Measurements from ENCODE around the gene VTCN1.

The VTCN1 gene

DNA sequence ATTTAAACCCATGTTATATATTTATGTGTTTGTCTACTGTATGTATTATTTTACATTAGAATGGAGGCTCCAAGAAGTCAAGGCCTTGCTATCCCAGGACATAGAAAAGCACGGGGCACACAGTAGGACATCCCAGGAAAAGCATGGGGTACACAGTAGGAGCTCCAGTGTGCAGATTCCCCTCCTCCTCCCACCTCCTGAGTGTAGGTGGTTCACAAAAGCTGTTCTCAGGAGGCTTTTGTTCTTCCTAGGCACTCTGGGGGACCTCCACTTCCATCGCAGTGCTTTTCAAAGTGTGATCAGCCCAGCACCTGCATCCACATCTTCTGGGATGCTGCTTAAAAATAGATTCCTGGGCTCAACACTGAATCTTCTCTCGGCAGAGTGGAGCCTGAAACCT, 30.8 kb upstream of the VTCN1 start:
- H3K4me1 ChIP-seq (ENCODE audit: control insufficient read depth, low read length): no peaks in the 10 kb centered on the region
- no peaks in the 10 kb centered on the region for H3K9me2 ChIP-seq (replicated peaks; ENCODE audit: control insufficient read depth, low read length)
- TF ChIP-seq, protein P1, sequence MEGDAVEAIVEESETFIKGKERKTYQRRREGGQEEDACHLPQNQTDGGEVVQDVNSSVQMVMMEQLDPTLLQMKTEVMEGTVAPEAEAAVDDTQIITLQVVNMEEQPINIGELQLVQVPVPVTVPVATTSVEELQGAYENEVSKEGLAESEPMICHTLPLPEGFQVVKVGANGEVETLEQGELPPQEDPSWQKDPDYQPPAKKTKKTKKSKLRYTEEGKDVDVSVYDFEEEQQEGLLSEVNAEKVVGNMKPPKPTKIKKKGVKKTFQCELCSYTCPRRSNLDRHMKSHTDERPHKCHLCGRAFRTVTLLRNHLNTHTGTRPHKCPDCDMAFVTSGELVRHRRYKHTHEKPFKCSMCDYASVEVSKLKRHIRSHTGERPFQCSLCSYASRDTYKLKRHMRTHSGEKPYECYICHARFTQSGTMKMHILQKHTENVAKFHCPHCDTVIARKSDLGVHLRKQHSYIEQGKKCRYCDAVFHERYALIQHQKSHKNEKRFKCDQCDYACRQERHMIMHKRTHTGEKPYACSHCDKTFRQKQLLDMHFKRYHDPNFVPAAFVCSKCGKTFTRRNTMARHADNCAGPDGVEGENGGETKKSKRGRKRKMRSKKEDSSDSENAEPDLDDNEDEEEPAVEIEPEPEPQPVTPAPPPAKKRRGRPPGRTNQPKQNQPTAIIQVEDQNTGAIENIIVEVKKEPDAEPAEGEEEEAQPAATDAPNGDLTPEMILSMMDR (IDR thresholded peaks at IDR 0.05; ENCODE audit: low read depth, low read length, poor library complexity, severe bottlenecking): no peak
- TF ChIP-seq EZH2phosphoT487 (IDR thresholded peaks at IDR 0.05; ENCODE audit: borderline replicate concordance, low read length): no peak
- H3K9me3 ChIP-seq (ENCODE audit: control insufficient read depth, insufficient read depth, low read length): no peaks in the 10 kb centered on the region
- peaks cover 14% of the 10 kb centered on the region; the same call in 1 of the 2 replicates for H3K27me3 ChIP-seq (ENCODE audit: control insufficient read depth, low read length)
- H3K36me3 ChIP-seq (ENCODE audit: control insufficient read depth, low read length): no peaks in the 10 kb centered on the region
- no peak overlapping the region for H3K4me2 ChIP-seq (ENCODE audit: low read length)
- H3K27ac ChIP-seq (ENCODE audit: low read depth, low read length): no peak overlapping the region
- H3K4me3 ChIP-seq (ENCODE audit: low read length): no peak overlapping the region
- no peaks in the 10 kb centered on the region for H3K79me2 ChIP-seq (ENCODE audit: control insufficient read depth, low read length)
- no peaks in the 10 kb centered on the region for H4K20me1 ChIP-seq (ENCODE audit: control insufficient read depth, insufficient read depth, low read depth, low read length)
- no peaks in the 10 kb centered on the region for H3F3A ChIP-seq (ENCODE audit: control insufficient read depth, insufficient read depth)

DNA sequence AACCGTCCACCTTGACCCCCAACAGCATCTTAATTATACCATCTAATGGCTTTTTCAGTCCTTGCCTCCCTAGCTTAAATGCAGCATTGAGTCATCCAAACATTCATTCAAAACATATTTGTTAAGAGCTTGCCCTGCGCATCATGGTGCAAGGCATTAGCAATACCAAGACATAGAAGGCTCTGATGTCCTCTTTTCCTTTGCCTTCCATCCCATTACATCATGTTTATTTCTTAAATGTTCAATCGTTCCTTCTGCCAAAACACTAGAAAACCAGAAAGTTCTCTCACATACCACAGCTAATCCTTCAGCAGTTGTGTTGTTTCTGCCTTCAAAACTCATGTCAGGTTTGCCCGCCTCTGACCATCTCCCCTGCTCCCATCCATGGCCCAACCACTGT, 29.8 kb upstream of the VTCN1 start:
- no peaks in the 10 kb centered on the region for H3K9me2 ChIP-seq (replicated peaks; ENCODE audit: control insufficient read depth, low read length)
- H3K9me3 ChIP-seq (ENCODE audit: control insufficient read depth, insufficient read depth, low read length): no peaks in the 10 kb centered on the region
- TF ChIP-seq, protein P1 (IDR thresholded peaks at IDR 0.05; ENCODE audit: low read depth, low read length, poor library complexity, severe bottlenecking): no peak
- TF ChIP-seq EZH2phosphoT487 (IDR thresholded peaks at IDR 0.05; ENCODE audit: borderline replicate concordance, low read length): no peak
- H3K79me2 ChIP-seq (ENCODE audit: control insufficient read depth, low read length): no peaks in the 10 kb centered on the region
- H3F3A ChIP-seq (ENCODE audit: control insufficient read depth, insufficient read depth): no peaks in the 10 kb centered on the region
- H3K4me3 ChIP-seq (ENCODE audit: low read length): no peak overlapping the region
- no peaks in the 10 kb centered on the region for H3K36me3 ChIP-seq (ENCODE audit: control insufficient read depth, low read length)
- H4K20me1 ChIP-seq (ENCODE audit: control insufficient read depth, insufficient read depth, low read depth, low read length): no peaks in the 10 kb centered on the region
- H3K4me2 ChIP-seq (ENCODE audit: low read length): no peak overlapping the region
- H3K27ac ChIP-seq (ENCODE audit: low read depth, low read length): no peak overlapping the region
- no peaks in the 10 kb centered on the region for H3K4me1 ChIP-seq (ENCODE audit: control insufficient read depth, low read length)
- H3K27me3 ChIP-seq (ENCODE audit: control insufficient read depth, low read length): peaks cover 7% of the 10 kb centered on the region; the same call in 1 of the 2 replicates

DNA sequence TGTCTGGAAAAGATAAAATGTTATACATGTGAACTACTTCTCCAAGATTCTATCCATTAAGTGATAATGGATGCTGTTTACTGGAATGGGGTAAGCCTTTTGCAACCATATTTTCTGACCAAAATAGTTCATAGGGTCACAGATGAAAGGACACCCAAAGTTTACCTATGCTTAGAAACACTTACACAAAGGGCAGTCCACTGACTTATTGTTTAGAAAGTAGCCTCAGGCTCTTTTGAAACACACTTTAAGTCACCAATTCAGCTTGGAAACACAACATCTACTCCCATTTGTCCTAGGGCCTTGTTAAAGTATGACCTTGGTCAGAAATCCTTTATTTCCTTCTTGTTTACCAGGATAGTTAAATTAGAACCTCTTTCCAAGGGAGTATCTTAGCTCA, 28.7 kb upstream of the VTCN1 start:
- H3K27me3 ChIP-seq (ENCODE audit: control insufficient read depth, low read length): peaks cover 4% of the 10 kb centered on the region; the same call in 1 of the 2 replicates
- no peak overlapping the region for H3K27ac ChIP-seq (ENCODE audit: low read depth, low read length)
- H3F3A ChIP-seq (ENCODE audit: control insufficient read depth, insufficient read depth): no peaks in the 10 kb centered on the region
- H3K4me3 ChIP-seq (ENCODE audit: low read length): no peak overlapping the region
- no peaks in the 10 kb centered on the region for H3K4me1 ChIP-seq (ENCODE audit: control insufficient read depth, low read length)
- H3K79me2 ChIP-seq (ENCODE audit: control insufficient read depth, low read length): no peaks in the 10 kb centered on the region
- no peak overlapping the region for H3K4me2 ChIP-seq (ENCODE audit: low read length)
- H3K36me3 ChIP-seq (ENCODE audit: control insufficient read depth, low read length): no peaks in the 10 kb centered on the region
- TF ChIP-seq, protein P1 (IDR thresholded peaks at IDR 0.05; ENCODE audit: low read depth, low read length, poor library complexity, severe bottlenecking): no peak
- TF ChIP-seq EZH2phosphoT487 (IDR thresholded peaks at IDR 0.05; ENCODE audit: borderline replicate concordance, low read length): no peak
- no peaks in the 10 kb centered on the region for H4K20me1 ChIP-seq (ENCODE audit: control insufficient read depth, insufficient read depth, low read depth, low read length)
- no peaks in the 10 kb centered on the region for H3K9me2 ChIP-seq (replicated peaks; ENCODE audit: control insufficient read depth, low read length)
- no peaks in the 10 kb centered on the region for H3K9me3 ChIP-seq (ENCODE audit: control insufficient read depth, insufficient read depth, low read length)

Data from DOHH2 (cell line).